H1 (cell line): ENCODE measurements around the gene PRKG2. TPM values are rescaled to one million over a fixed set of nuclear protein-coding genes. Genes with fewer than 3 reads are reported as not detected.

Experiments
- CTCF ChIA-PET: fragments of 300-600 bp; sonication (Branson Sonifier 250); formaldehyde crosslinking; loops from one replicate; lab custom pipeline; 2021; ENCODE audit not compliant: partially characterized antibody; lab: Charles Lee
- POLR2A ChIA-PET: fragments of 300-600 bp; sonication (Branson Sonifier 250); formaldehyde crosslinking; loops from one replicate; lab custom pipeline; 2021; ENCODE audit warnings: inconsistent platforms; ENCODE audit not compliant: partially characterized antibody; lab: Charles Lee
- DNase-seq, 2 experiments: peaks; one replicate each; pipeline versions ENCODE4 v3.0.0 to v3.0.0-alpha.2; 2010 to 2022; ENCODE audit warnings: low spot score in 2 of 2, low read depth in 1 of 2, mixed read lengths in 1 of 2
- FAIRE-seq: peaks from 2 replicates; lab custom pipeline; 2011; peaks lifted over from hg19 to GRCh38; lab: Jason Lieb, UNC
- H2AFZ ChIP-seq: 2 replicates; pipeline ENCODE4 v1.8.1; 2012; ENCODE audit warnings: low read length, inconsistent platforms
- H2AK5ac ChIP-seq: 2 replicates; pipeline ENCODE4 v1.6.1; 2013; ENCODE audit warnings: low read depth, low read length
- H2BK120ac ChIP-seq: replicated peaks from 2 replicates; pipeline ENCODE3; 2013; ENCODE audit warnings: low read depth, low read length, inconsistent platforms
- H2BK12ac ChIP-seq: 2 replicates; pipeline ENCODE4 v1.6.1; 2013; ENCODE audit warnings: low read depth, low read length
- H2BK15ac ChIP-seq: 2 replicates; pipeline ENCODE4 v1.6.1; 2013; ENCODE audit warnings: low read length
- H2BK20ac ChIP-seq: 2 replicates; pipeline ENCODE4 v1.6.1; 2013; ENCODE audit warnings: low read length
- H2BK5ac ChIP-seq: 2 replicates; pipeline ENCODE4 v1.6.1; 2013; ENCODE audit warnings: low read depth, low read length
- H3K14ac ChIP-seq: 2 replicates; pipeline ENCODE4 v1.6.1; 2013; ENCODE audit warnings: inconsistent platforms; ENCODE audit not compliant: insufficient read length
- H3K18ac ChIP-seq: 2 replicates; pipeline ENCODE4 v1.6.1; 2013; ENCODE audit warnings: low read length; ENCODE audit errors: extremely low read depth
- H3K23ac ChIP-seq: 2 replicates; pipeline ENCODE4 v1.6.1; 2013; ENCODE audit warnings: inconsistent platforms; ENCODE audit not compliant: insufficient read length
- H3K23me2 ChIP-seq: 2 replicates; pipeline ENCODE4 v1.6.1; 2013; ENCODE audit warnings: low read depth, low read length
- H3K27ac ChIP-seq: 2 replicates; pipeline ENCODE4 v1.6.1; 2011; ENCODE audit warnings: low read depth, low read length, inconsistent platforms
- H3K27me3 ChIP-seq, 4 experiments: replicated peaks in 1 of 4; 1 replicate in 1 of 4; 2 replicates in 3 of 4; pipeline versions ENCODE4 v1.6.1 to v1.8.1; 2011 to 2013; ENCODE audit warnings: low read length in 3 of 4, mild to moderate bottlenecking in 3 of 4, inconsistent platforms in 2 of 4, mixed read lengths in 2 of 4, moderate library complexity in 1 of 4; ENCODE audit not compliant: control insufficient read depth in 3 of 4, insufficient read depth in 3 of 4; ENCODE audit errors: extremely low read depth in 1 of 4
- H3K36me3 ChIP-seq, 4 experiments: 2 replicates each; pipeline versions ENCODE4 v1.6.1 to v1.8.1; 2011 to 2013; ENCODE audit warnings: mild to moderate bottlenecking in 4 of 4, low read length in 3 of 4, moderate library complexity in 2 of 4, control low read depth in 1 of 4, inconsistent platforms in 1 of 4; ENCODE audit not compliant: insufficient read depth in 4 of 4, control insufficient read depth in 2 of 4
- H3K4ac ChIP-seq: replicated peaks from 2 replicates; pipeline ENCODE3; 2013; ENCODE audit warnings: low read length, low read depth, mixed read lengths, inconsistent platforms; ENCODE audit not compliant: insufficient read length
- H3K4me1 ChIP-seq, 4 experiments: replicated peaks in 1 of 4; 1 replicate in 1 of 4; 2 replicates in 3 of 4; pipeline versions ENCODE4 v1.6.1 to v1.8.1; 2011 to 2013; ENCODE audit warnings: low read length in 3 of 4, inconsistent platforms in 2 of 4, mixed read lengths in 1 of 4; ENCODE audit not compliant: insufficient read depth in 4 of 4, control insufficient read depth in 3 of 4
- H3K4me2 ChIP-seq, 2 experiments: 2 replicates each; pipeline versions ENCODE4 v1.6.1 to v1.8.1; 2011 to 2013; ENCODE audit warnings: low read depth in 2 of 2, low read length in 2 of 2, control low read depth in 1 of 2, inconsistent platforms in 1 of 2, mild to moderate bottlenecking in 1 of 2; ENCODE audit not compliant: insufficient read depth in 1 of 2
- H3K4me3 ChIP-seq, 4 experiments: fragments of 200-600, 300-600 bp in 1 of 4; sonication (generic), shearing (Covaris generic), sonication (Bioruptor Twin) in 1 of 4; 2 replicates each; pipeline versions ENCODE4 v1.5.1 to v1.8.1; 2011 to 2016; ENCODE audit warnings: low read length in 4 of 4, low read depth in 3 of 4, control low read depth in 2 of 4, inconsistent platforms in 2 of 4, mild to moderate bottlenecking in 2 of 4, mixed read lengths in 1 of 4, moderate library complexity in 1 of 4; ENCODE audit not compliant: insufficient read depth in 2 of 4; ENCODE audit errors: extremely low read depth in 1 of 4
- H3K56ac ChIP-seq: replicated peaks from 2 replicates; pipeline ENCODE3; 2013; ENCODE audit warnings: low read depth, mild to moderate bottlenecking, mixed read lengths, low read length, inconsistent platforms; ENCODE audit not compliant: insufficient read length
- H3K79me1 ChIP-seq: 2 replicates; pipeline ENCODE4 v1.6.1; 2013; ENCODE audit warnings: low read depth, low read length, control low read depth
- H3K79me2 ChIP-seq, 2 experiments: 2 replicates each; pipeline versions ENCODE4 v1.6.1 to v1.8.1; 2012 to 2013; ENCODE audit warnings: low read length in 2 of 2, mild to moderate bottlenecking in 2 of 2, inconsistent platforms in 1 of 2; ENCODE audit not compliant: insufficient read depth in 2 of 2, control insufficient read depth in 1 of 2
- H3K9ac ChIP-seq, 4 experiments: replicated peaks in 1 of 4; 1 replicate in 1 of 4; 2 replicates in 3 of 4; pipeline versions ENCODE4 v1.6.1 to v1.8.1; 2011 to 2013; ENCODE audit warnings: low read depth in 3 of 4, low read length in 3 of 4, control low read depth in 2 of 4, mild to moderate bottlenecking in 2 of 4, moderate library complexity in 2 of 4, inconsistent platforms in 1 of 4; ENCODE audit errors: extremely low read depth in 1 of 4
- H3K9me3 ChIP-seq, 2 experiments: 2 replicates each; pipeline versions ENCODE4 v1.6.1 to v1.8.1; 2012 to 2013; ENCODE audit warnings: mild to moderate bottlenecking in 2 of 2, moderate library complexity in 2 of 2, control low read depth in 1 of 2, inconsistent platforms in 1 of 2, low read depth in 1 of 2, low read length in 1 of 2, mixed read lengths in 1 of 2; ENCODE audit not compliant: insufficient read depth in 2 of 2
- H4K20me1 ChIP-seq, 2 experiments: replicated peaks in 1 of 2; 2 replicates each; pipeline versions ENCODE3 to v1.8.1; 2011 to 2013; ENCODE audit warnings: inconsistent platforms in 2 of 2, low read length in 2 of 2, mild to moderate bottlenecking in 1 of 2; ENCODE audit not compliant: insufficient read depth in 2 of 2, control insufficient read depth in 1 of 2
- H4K5ac ChIP-seq: 2 replicates; pipeline ENCODE4 v1.6.1; 2013; ENCODE audit warnings: low read length, low read depth, mixed read lengths, inconsistent platforms; ENCODE audit not compliant: insufficient read length
- H4K8ac ChIP-seq: 2 replicates; pipeline ENCODE4 v1.8.0; 2013; ENCODE audit warnings: mild to moderate bottlenecking, moderate library complexity, low read length, inconsistent platforms; ENCODE audit not compliant: insufficient read depth; ENCODE audit errors: extremely low read depth
- H4K91ac ChIP-seq: replicated peaks from 2 replicates; pipeline ENCODE3; 2013; ENCODE audit warnings: low read length, mixed read lengths, inconsistent platforms; ENCODE audit not compliant: insufficient read length
- ASH2L ChIP-seq: fragments of 200-600, 300-600 bp; sonication (generic); IDR thresholded peaks from one replicate; pipeline ENCODE4 v1.7.1; 2017; ENCODE audit warnings: low read length
- MAFK ChIP-seq: IDR thresholded peaks from 2 replicates; pipeline ENCODE4 v1.6.1; 2012; ENCODE audit warnings: low read depth, mild to moderate bottlenecking, improper control_type of control experiment, low read length
- WGBS, 2 experiments: shearing (Covaris generic) in 1 of 2; methylation state at CpG; one replicate each; pipeline versions ENCODE4 v1.1.6 to v1.1.7; 2013 to 2015; ENCODE audit warnings: low lambda C conversion rate in 2 of 2, mixed read lengths in 2 of 2, inconsistent platforms in 1 of 2, low coverage in 1 of 2, missing lambda C conversion rate in 1 of 2; ENCODE audit not compliant: insufficient replicate concordance in 2 of 2, insufficient coverage in 1 of 2, insufficient read length in 1 of 2; ENCODE audit errors: extremely low coverage in 1 of 2, missing lambda C conversion rate in 1 of 2; 5-methylcytosine and 5-hydroxymethylcytosine counted together
- polyA plus RNA-seq, 7 experiments: library from polyadenylated mRNA; depleted of rRNA in 3 of 7; stranded (reverse) in 5 of 7; unstranded in 2 of 7; fragments of >200 nt in 5 of 7; fragments of 200-250 nt in 2 of 7; gene quantifications; 1 replicate in 5 of 7; 2 replicates in 1 of 7; 4 replicates in 1 of 7; pipeline versions ENCODE4 v1.2.1 to v1.2.3, GENCODE V29; 2011 to 2013; ENCODE audit warnings: missing spikeins in 2 of 7, mixed read lengths in 2 of 7
- total RNA-seq: library from RNA; stranded (reverse); fragmentation: NEBNext Ultra II Directional; extraction: Animal tissue kit (Norgen Biotek cat#: 25700); gene quantifications from 2 replicates; pipeline ENCODE4 v1.2.1, GENCODE V29; 2021

Gene PRKG2
- total and polyA plus RNA-seq, 2 of the 8 experiments (the other 6 are each of a cell fraction or from before 2014, with no cell fraction given): 0.45 to 1.2 TPM

DNA sequence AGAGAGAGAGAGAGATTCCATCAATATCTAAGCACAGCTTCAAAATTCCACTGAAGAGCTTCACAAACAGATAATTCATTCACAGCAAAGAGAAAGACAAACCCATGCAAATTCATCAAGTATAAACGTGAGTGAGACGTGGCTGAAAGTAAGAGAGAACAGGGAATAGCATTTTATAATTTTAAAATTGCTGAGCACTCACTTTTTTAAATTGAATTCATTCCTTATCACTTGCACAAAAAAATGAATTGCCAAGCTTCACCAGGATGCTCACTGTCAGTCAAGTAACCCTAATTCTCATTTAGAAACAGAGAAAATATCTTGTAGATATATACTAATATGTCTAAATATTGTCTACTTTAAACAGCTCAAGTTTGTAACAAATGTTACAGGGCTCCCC is 144.0 kb downstream of the PRKG2 start:
- Histone ChIP-seq H4K5ac (no peak overlapping the region), H3K79me1 (no peaks in the 10 kb centered on the region), H3K4me3 (no peak overlapping the region), H2BK5ac (no peak overlapping the region), H2BK12ac (no peak overlapping the region), H3K23ac (no peak overlapping the region), H4K91ac (no peak overlapping the region), H3K56ac (no peak overlapping the region), H4K20me1 (no peaks in the 10 kb centered on the region), H3K4ac (no peak overlapping the region), H3K18ac (no peak overlapping the region), H2AK5ac (no peak overlapping the region), H2AFZ (no peak overlapping the region), H3K4me1 (no peaks in the 10 kb centered on the region), H3K14ac (no peak overlapping the region), H3K23me2 (peaks cover 2% of the 10 kb centered on the region; the same call in 1 of the 2 replicates), H2BK20ac (no peak overlapping the region), H3K27me3 (no peaks in the 10 kb centered on the region), H3K27ac (no peak overlapping the region), H4K8ac (no peak overlapping the region), H3K4me2 (no peak overlapping the region), H2BK15ac (no peak overlapping the region), H3K79me2 (no peaks in the 10 kb centered on the region), H2BK120ac (no peak overlapping the region), H3K36me3 (no peaks in the 10 kb centered on the region), H3K9me3 (no peaks in the 10 kb centered on the region), H3K9ac (no peak overlapping the region)
- WGBS, 2 experiments: 61% methylated on average over 2 of the region's 2 CpGs; no CpG with 5 or more reads in 1 of the 2 experiments
- DNase-seq (no peak), FAIRE-seq (no peak)
- POLR2A ChIA-PET: interaction anchor here (0.9 kb wide), 1 partner anchor 189 kb away, joined by 5 read pairs; no protein-coding TSS in a partner anchor
- TF ChIP-seq ASH2L: no peak
- TF ChIP-seq MAFK: peak; percentile 28; the same call in 1 of the 2 replicates
- CTCF ChIA-PET: interaction anchor here (0.7 to 4.1 kb wide), 16 partner anchors 8 to 848 kb away, joined by 3 to 62 read pairs (median 4); partner anchors contain the start of gene PRKG2
